Cardiac muscle cell (in vitro differentiated cells and primary cell): ENCODE data around the gene ADAMTS16. TPM values are rescaled to one million over a fixed set of nuclear protein-coding genes. Genes with fewer than 3 reads are reported as not detected.

Experiments used
- DNase-seq, 2 donors: peaks; one replicate each; pipeline versions ENCODE4 v3.0.0 to v3.0.0-alpha.2; 2010 to 2017; ENCODE audit warnings: low read depth in 1 of 2, low spot score in 1 of 2
- H3K27ac ChIP-seq: fragments of 200-600 bp; sonication (generic); 2 replicates; pipeline ENCODE4 v1.5.1; 2016
- H3K27me3 ChIP-seq: fragments of 200-600 bp; sonication (generic); 2 replicates; pipeline ENCODE4 v1.6.0; 2016; ENCODE audit warnings: control low read depth
- H3K36me3 ChIP-seq: fragments of 200-600 bp; sonication (generic); 2 replicates; pipeline ENCODE4 v1.5.1; 2016; ENCODE audit warnings: control low read depth
- H3K4me1 ChIP-seq: fragments of 200-600 bp; sonication (generic); 2 replicates; pipeline ENCODE4 v1.8.1; 2017; ENCODE audit warnings: low read depth, mild to moderate bottlenecking, mixed run types
- H3K4me3 ChIP-seq: fragments of 200-600 bp; sonication (generic); 2 replicates; pipeline ENCODE4 v1.5.1; 2016; ENCODE audit warnings: mild to moderate bottlenecking
- H3K9me3 ChIP-seq: fragments of 200-600 bp; sonication (generic); 2 replicates; pipeline ENCODE4 v1.5.1; 2017; ENCODE audit warnings: low read depth, mild to moderate bottlenecking, control low read depth
- polyA plus RNA-seq: library from polyadenylated mRNA; unstranded; fragments of >200 nt; fragmentation: Nextera tagmentation; extraction: Ambion mirVana; gene quantifications from 2 replicates; pipeline ENCODE4 v1.2.1, GENCODE V29; 2016
- total RNA-seq: library from RNA; depleted of rRNA; stranded (reverse); fragments of >200 nt; gene quantifications from 2 replicates; pipeline ENCODE4 v1.2.3, GENCODE V29; 2016
- TF ChIP-seq, protein P1 (sequence below): IDR thresholded peaks from 2 replicates; pipeline ENCODE4 v1.5.1; 2012; ENCODE audit warnings: low read depth, mild to moderate bottlenecking, low read length

ADAMTS16 gene
- total and polyA plus RNA-seq, 2 experiments from 2014 or later, result not detected

DNA sequence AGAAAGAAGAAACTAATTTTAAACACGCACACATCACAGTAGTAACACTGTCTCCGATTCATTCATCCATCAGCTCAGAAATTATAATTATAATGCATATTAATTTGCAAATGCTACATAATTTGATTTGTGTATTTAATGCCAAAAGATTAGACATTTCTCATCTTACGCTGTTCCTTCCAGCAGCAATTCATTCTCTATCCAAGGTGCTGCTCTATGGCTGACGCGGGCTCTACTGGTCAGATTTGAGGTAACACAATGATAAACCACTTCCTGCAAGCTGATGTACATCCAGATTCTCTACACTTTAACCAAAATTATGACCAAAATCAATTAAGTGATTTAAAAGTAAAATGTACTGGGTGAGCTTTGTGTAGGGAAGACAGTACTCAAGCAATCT is 204.5 kb downstream of the ADAMTS16 start:
- H3K9me3 ChIP-seq, result no peaks in the 10 kb centered on the region
- H3K4me3 ChIP-seq, result no peak overlapping the region
- no peaks in the 10 kb centered on the region for H3K4me1 ChIP-seq
- DNase-seq, result no peak
- no peak overlapping the region for H3K27ac ChIP-seq
- TF ChIP-seq, protein P1, sequence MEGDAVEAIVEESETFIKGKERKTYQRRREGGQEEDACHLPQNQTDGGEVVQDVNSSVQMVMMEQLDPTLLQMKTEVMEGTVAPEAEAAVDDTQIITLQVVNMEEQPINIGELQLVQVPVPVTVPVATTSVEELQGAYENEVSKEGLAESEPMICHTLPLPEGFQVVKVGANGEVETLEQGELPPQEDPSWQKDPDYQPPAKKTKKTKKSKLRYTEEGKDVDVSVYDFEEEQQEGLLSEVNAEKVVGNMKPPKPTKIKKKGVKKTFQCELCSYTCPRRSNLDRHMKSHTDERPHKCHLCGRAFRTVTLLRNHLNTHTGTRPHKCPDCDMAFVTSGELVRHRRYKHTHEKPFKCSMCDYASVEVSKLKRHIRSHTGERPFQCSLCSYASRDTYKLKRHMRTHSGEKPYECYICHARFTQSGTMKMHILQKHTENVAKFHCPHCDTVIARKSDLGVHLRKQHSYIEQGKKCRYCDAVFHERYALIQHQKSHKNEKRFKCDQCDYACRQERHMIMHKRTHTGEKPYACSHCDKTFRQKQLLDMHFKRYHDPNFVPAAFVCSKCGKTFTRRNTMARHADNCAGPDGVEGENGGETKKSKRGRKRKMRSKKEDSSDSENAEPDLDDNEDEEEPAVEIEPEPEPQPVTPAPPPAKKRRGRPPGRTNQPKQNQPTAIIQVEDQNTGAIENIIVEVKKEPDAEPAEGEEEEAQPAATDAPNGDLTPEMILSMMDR, result no peak
- H3K27me3 ChIP-seq, result no peaks in the 10 kb centered on the region
- no peaks in the 10 kb centered on the region for H3K36me3 ChIP-seq

DNA sequence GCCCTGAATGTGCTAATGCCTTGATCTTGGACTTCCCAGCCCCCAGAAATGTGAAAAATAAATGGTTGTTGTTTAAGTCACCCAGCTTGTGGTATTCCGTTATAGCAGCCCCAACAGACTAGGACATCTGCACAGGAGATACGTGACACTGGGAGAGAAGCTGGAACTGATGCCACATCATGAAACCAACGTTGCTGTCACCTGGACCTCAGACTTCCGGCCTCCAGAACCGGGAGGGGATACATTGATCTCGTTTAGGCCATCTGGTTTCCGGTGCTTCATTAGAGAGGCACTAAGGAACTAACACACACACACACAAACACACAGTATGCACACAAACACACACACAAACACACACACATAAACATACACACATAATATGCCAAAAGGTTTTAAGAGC is 207.3 kb downstream of the ADAMTS16 start:
- Histone ChIP-seq H3K9me3 (no peaks in the 10 kb centered on the region), H3K36me3 (no peaks in the 10 kb centered on the region), H3K4me1 (no peaks in the 10 kb centered on the region), H3K4me3 (no peak overlapping the region), H3K27ac (no peak overlapping the region), H3K27me3 (no peaks in the 10 kb centered on the region)
- no peak for DNase-seq
- TF ChIP-seq, protein P1, result no peak

DNA sequence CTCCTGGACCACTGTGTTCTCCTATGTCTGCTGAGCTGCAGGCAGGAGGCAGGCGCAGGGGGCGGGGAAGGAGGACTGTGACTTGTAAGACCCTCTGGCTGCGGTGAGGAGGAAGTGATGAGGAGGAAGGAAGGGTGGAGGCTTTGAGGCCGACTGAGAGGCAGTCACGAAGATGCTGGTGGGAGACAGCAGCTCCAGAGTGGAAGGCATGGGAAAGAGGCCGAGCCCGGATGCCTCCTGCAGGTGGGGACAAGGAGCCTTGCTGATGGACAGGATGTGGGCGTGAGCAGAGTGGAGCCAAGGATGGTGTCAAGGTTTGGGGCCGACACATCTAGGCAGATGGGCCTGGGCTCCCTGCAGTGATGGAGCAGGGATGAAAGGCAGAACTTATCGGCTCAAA is 208.0 kb downstream of the ADAMTS16 start:
- Histone ChIP-seq H3K27me3 (no peaks in the 10 kb centered on the region), H3K4me3 (no peak overlapping the region), H3K27ac (no peak overlapping the region), H3K9me3 (no peaks in the 10 kb centered on the region), H3K4me1 (no peaks in the 10 kb centered on the region), H3K36me3 (no peaks in the 10 kb centered on the region)
- DNase-seq, result no peak
- TF ChIP-seq, protein P1, result no peak

DNA sequence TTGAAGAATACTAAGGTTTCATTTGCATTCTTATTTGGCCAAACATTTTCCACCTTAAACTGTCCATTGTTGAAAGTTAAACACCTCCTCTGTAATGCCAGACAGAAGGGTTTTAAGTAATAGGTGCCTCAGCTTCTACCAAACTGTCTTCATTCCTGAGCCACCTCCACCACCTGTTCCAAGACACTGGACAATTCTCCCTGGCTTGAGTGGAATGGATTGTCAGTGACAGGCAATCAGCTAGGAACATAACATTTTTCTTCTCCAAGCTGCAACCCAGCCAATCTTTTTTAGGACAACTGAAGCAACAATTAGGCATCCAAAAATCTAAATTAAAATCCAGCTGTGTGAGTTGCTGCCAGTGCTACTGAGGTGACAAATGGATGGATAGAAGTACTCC is 208.4 kb downstream of the ADAMTS16 start:
- H3K27me3 ChIP-seq, result no peaks in the 10 kb centered on the region

DNA sequence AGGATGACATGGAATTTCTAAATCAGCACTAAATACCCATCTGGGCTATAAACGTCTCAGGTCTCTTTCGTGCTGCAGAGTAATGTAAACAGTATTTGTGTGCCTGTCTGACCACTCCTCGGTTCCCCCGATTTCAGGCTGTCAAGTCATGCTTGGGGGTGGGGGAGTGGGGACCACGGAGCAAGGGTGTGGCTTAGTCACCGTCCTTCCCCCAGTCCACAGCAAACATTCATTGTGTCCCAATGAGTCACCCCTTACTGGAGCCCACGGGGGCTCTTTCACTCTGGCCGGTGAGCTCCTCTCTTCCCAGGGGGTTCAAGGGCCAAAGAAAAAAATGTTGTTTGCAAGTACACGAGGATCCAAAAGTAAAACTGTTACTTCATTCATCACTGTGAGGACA is 210.0 kb downstream of the ADAMTS16 start:
- Histone ChIP-seq H3K36me3 (no peaks in the 10 kb centered on the region), H3K4me1 (no peaks in the 10 kb centered on the region), H3K27ac (no peak overlapping the region), H3K9me3 (no peaks in the 10 kb centered on the region), H3K4me3 (no peak overlapping the region), H3K27me3 (no peaks in the 10 kb centered on the region)
- no peak for DNase-seq
- TF ChIP-seq, protein P1, result no peak

More for the DNA sequence above, 208.4 kb downstream of the ADAMTS16 start:
- Histone ChIP-seq H3K9me3 (no peaks in the 10 kb centered on the region), H3K27ac (no peak overlapping the region), H3K36me3 (no peaks in the 10 kb centered on the region), H3K4me3 (no peak overlapping the region), H3K4me1 (no peaks in the 10 kb centered on the region)
- DNase-seq, result no peak
- TF ChIP-seq, protein P1, result no peak
